GM19463 (cell line): ENCODE data around the gene MAPKAPK3.

Experiments used
- ATAC-seq: cut with Tn5 transposase; IDR thresholded peaks from one replicate; pipeline ENCODE4 v1.9.1; 2021; ENCODE audit warnings: mild to moderate bottlenecking, moderate library complexity; ENCODE audit not compliant: unreplicated experiment

Gene MAPKAPK3

GRCh38 chr3:50587373-50587772, 29.6 kb upstream of the MAPKAPK3 start:
- no peak for ATAC-seq

GRCh38 chr3:50587806-50588758, 28.9 kb upstream of the MAPKAPK3 start:
- peak; percentile 51 for ATAC-seq

- no peak for ATAC-seq
These were observed 28.1 kb upstream of the MAPKAPK3 start for GRCh38 chr3:50588759-50589433.

- no peak for ATAC-seq
These were observed 25.7 kb upstream of the MAPKAPK3 start for GRCh38 chr3:50591196-50591741.

GRCh38 chr3:50592568-50592967, 24.4 kb upstream of the MAPKAPK3 start:
- no peak for ATAC-seq

GRCh38 chr3:50594253-50594785, 22.6 kb upstream of the MAPKAPK3 start:
- no peak for ATAC-seq

- ATAC-seq: no peak
These were observed 17.7 kb upstream of the MAPKAPK3 start for GRCh38 chr3:50599115-50599715.

GRCh38 chr3:50599716-50600118, 17.2 kb upstream of the MAPKAPK3 start:
- ATAC-seq: no peak

- no peak for ATAC-seq
These were observed 16.7 kb upstream of the MAPKAPK3 start for GRCh38 chr3:50600141-50600753.

- peak; percentile 93 for ATAC-seq
These were observed 15.9 kb upstream of the MAPKAPK3 start for GRCh38 chr3:50600841-50601591.

- no peak for ATAC-seq
These were observed 14.3 kb upstream of the MAPKAPK3 start for GRCh38 chr3:50602595-50603191.

- no peak for ATAC-seq
These were observed 13.5 kb upstream of the MAPKAPK3 start for GRCh38 chr3:50603261-50604109.

- no peak for ATAC-seq
These were observed 12.8 kb upstream of the MAPKAPK3 start for GRCh38 chr3:50604110-50604621.

- no peak for ATAC-seq
These were observed 12.0 kb upstream of the MAPKAPK3 start for GRCh38 chr3:50604628-50605588.

- no peak for ATAC-seq
These were observed 11.0 kb upstream of the MAPKAPK3 start for GRCh38 chr3:50605901-50606326.

GRCh38 chr3:50606596-50606995, 10.4 kb upstream of the MAPKAPK3 start:
- no peak for ATAC-seq
